HG02970 (cell line): ENCODE results near the gene NLRC5.
"Not testable (repeated sequence)": the region's sequence is repeated elsewhere in the genome, so short reads cannot be mapped to it uniquely, and the experiment has no call there.

Experiments used
- ATAC-seq: cut with Tn5 transposase; IDR thresholded peaks from one replicate; pipeline ENCODE4 v1.9.1; 2021; ENCODE audit warnings: mild to moderate bottlenecking, moderate library complexity, moderate number of reproducible peaks; ENCODE audit not compliant: unreplicated experiment, low FRiP score

Gene NLRC5

DNA sequence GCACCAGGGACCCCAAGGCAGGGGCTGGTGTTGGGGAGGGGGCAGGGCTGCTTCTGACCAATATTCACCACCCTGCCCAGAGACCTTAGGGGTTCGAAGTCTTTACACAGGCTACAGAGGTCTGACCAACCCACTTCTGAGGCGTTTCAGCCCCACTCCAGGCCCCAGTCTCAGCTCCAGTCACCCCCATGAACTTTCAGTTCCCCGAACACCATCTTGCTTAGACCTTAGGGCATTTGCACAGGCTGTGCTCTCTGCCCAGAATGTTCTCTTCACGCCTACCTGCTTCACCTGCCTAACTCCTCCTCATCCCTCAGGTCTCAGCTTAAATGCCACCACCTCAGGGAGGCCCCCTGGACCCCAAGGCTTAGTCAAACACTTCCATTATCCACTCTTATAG lies 77.3 kb downstream of the NLRC5 start:
- no peak for ATAC-seq

DNA sequence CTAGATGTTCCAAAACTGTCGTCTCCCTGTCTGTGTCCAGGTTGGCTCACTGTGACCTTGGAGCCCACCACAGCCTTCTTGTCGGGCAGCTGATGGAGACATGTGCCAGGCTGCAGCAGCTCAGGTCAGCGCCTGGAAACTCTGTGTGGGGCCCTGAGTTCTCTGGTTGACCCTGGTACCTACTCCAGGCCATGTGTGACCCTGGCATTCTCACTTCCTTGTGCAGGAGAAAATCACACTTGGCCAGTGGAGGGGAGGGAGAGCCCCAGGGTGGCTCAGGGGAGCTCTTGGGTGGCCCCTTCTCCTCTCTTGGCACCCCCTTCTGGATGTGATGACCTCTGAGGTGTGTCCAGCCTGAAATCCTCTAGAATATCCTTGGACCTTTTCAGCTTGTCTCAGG lies 78.0 kb downstream of the NLRC5 start:
- ATAC-seq, result no peak

DNA sequence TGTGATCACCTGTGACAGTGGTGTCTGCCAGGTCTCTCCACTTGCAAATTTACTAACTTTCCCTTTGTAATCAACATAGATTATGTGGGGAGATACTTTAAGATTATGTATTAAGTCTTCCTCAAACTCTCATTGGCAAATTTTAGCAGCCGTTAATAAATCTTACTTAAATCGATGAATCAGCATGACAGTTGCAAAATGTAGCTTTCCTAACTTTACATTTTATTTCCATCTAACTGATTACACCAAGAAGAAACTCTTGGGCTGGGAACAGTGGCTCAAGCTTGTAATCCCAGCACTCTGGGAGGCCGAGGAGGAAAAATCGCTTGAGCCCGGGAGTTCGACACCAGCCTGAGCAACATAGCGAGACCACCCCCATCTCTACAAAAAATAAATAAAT lies 79.7 kb downstream of the NLRC5 start:
- ATAC-seq, result no peak

DNA sequence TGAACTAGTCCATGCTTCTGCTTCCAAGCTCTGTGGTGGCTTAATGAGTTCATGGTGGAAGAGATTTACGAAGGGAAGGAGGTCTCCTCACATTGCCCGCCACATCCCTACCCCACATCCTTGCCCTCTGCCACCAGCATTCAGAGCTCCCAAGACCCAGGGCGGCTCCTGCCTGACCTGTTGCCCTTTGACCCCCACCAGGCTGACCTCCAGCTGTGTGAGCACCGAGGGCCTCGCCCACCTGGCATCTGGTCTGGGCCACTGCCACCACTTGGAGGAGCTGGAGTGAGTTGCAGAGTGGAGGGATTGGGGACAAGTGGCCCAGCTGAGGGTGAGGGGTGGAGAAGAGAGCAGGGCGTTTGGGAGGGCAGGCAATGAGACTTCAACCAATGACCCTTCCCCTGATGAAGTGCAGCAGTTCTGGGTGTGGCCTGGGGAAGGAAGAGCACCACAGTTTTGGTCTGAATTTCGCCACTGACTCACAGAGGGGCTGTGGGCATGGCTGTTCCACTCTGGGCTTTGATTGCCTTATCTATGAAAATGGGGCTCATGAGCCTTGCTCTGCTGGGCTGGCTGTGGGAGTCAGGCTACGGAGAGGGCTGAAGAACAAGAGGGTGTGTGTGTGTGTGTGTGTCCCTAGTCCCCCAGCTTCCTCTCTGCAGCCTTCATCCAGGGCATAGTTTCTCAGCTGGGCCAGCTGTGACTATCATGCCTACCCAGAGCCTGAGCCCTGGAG lies 80.4 kb downstream of the NLRC5 start:
- ATAC-seq, result no peak

DNA sequence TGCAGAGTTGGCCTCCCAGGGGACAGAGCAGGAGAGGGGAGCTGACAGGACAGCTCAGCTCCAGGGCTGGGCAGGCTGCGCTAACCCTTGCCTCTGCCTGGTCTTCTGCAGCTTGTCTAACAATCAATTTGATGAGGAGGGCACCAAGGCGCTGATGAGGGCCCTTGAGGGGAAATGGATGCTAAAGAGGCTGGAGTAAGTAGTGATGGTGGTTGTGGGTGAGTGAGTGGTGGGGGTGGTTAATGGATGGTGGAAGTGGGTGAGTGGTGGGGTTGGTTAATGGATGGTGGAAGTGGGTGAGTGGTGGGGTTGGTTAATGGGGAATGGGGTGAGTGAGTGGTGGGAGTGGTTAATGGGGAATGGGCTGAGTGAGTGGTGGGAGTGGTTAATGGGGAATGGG lies 81.1 kb downstream of the NLRC5 start:
- ATAC-seq, result no peak

DNA sequence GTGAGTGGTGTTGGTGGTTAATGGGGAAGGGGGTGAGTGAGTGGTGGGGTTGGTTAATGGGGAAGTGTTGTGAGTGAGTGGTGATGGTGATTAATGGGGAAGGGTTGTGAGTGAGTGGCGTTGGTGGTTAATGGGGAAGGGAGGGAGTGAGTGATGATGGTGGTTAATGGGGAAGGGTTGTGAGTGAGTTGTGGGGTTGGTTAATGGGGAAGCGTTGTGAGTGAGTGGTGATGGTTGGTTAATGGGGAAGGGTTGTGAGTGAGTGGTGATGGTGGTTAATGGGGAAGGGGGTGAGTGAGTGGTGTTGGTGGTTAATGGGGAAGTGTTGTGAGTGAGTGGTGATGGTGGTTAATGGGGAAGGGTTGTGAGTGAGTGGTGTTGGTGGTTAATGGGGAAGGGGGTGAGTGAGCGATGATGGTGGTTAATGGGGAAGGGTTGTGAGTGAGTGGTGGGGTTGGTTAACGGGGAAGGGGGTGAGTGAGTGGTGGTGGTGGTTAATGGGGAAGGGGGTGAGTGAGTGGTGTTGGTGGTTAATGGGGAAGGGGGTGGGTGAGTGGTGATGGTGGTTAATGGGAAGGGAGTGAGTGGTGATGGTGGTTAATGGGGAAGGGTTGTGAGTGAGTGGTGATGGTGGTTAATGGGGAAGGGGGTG lies 81.8 kb downstream of the NLRC5 start:
- ATAC-seq, result not testable (repeated sequence)

DNA sequence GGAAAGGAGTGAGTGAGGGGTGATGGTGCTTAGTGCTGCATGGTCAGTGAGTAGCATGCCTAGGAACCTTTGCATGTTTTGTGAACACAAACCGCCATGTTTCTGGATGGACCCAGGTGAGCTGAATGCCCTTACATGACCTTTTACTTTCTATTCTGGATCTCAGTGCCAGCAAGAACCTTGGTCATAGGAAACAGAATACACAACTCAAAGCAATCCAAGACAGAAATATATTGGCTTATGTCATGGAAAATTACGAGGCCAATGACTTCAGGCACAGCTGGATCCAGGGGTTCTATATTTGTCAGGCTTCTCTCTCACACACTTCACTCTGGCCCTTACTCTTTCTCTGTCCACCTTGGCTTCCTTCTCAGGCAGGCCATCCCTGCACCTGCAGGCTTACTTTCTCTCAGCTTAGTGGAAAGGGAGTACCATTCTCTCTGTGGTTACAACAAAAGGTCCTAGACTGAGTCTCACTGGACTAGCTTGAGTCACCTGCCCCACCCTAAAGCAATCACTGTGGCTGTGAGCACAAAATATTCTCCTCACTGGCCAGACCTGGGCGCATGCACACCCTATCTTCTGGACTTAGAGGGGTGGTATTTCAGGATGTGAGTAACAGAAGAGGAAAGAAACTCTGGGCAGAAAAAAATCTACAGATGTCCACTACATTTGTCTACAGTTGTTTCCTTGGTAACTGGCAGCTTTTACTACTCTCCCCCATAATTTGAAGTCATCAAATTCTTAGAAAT lies 82.7 kb downstream of the NLRC5 start:
- ATAC-seq, result no peak

DNA sequence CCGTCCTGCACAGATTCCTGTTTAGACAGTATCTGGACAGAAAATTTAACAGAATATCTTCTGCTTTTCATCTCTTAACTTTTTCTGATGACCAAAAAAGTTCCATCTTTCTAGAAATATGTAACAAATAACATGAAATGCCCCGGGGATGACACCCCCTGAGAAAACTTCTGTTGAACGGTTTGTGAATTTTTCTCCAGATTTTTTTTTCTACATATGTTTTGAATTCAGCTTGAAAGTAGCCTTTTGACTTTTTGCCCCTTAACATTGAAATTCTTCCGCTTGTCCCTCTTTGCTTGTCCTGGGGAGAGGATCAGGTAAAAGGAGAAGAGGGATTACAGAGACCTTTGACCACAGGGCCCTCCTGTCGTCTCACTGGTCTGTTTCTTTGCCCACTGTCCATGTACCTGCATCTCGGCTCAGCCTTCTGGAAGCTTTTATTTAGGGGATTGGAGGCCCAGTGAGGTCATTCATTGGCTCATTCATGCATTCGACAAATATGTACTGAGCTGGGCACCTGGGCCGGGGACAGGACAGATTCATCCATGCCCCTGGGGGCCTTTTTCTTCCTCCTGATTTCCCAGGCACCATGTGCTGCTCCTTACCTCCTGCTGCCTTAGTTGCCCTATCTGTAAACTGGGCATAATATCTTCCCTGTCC lies 83.4 kb downstream of the NLRC5 start:
- no peak for ATAC-seq

DNA sequence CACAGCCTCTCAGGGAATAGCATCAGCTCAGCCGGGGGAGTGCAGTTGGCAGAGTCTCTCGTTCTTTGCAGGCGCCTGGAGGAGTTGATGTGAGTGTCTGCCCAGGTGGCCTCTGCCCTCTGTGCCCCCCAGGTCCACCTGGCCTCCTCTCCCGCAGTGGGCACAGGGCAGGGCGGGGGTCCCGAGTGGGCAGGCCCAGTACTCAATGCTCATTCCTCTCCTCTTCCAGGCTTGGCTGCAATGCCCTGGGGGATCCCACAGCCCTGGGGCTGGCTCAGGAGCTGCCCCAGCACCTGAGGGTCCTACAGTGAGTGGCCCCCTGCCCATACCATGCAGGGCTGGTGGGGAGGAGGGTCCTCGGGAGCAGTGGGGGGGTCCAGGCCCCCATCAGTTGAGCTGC lies 88.4 kb downstream of the NLRC5 start:
- no peak for ATAC-seq

DNA sequence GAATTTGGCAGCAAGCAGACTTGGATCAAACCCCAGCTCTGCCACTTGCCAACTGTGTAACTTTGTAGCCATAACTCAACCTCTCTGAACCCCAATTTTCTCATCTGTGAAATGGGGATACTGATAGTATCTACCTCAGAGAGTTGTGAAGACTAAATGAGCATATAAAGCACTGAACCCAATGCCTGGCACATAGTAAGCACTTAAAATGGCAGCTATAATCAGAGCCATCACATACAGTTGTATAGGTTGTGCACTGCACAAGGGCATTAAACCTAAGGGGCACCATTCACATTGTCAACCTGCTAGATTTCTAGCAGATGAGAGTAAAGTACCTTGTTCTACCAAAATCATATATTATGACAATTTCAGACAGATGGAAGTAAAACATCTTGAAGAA lies 92.4 kb downstream of the NLRC5 start:
- no peak for ATAC-seq

DNA sequence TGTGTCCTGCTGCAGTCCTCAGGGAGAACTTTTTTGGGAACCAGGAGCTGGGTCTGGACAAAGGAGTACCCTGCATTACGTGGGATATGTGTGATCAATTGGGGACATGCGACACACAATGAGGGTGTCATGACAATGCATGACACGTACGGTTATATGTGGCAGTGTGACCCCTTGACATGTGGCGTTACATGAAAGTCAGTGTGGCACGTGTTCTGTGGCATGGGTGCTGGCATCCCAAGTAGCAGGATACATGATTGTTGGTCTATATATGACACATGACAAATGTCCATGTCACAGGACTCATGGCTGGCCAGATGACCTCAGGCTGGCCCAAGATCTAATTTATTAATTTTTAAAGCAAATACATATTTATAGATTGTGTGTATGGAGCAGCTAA lies 93.3 kb downstream of the NLRC5 start:
- ATAC-seq, result no peak

DNA sequence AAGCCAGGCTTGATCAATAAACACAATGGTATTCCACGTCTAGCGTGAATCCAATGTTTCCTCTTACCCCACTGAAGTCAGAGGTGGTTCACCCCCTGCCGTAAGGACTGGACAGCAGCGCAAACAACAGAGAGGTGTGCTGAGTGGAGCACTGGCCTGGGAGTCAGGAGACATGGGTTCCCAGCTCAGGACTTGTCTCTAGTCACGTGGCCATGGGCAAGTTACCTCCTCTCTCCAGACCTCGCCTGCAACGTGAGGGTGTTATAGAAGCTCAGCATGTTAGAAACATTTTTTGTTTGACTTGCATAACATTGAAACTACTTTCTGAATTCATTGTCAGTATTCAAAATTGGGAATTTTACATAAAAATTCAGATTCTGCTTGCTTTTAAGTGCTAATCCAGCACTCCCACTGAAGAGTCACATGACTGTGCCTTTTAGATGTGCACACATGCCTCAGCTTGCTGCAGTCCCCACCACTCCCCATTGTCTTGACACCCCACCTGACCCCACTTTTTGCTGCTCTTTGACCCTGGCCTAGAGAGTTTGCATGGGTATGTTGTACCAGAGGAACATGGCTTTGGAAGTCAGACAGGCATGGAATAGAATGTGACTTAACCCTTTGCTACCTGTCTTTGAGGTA lies 94.2 kb downstream of the NLRC5 start:
- ATAC-seq, result no peak

DNA sequence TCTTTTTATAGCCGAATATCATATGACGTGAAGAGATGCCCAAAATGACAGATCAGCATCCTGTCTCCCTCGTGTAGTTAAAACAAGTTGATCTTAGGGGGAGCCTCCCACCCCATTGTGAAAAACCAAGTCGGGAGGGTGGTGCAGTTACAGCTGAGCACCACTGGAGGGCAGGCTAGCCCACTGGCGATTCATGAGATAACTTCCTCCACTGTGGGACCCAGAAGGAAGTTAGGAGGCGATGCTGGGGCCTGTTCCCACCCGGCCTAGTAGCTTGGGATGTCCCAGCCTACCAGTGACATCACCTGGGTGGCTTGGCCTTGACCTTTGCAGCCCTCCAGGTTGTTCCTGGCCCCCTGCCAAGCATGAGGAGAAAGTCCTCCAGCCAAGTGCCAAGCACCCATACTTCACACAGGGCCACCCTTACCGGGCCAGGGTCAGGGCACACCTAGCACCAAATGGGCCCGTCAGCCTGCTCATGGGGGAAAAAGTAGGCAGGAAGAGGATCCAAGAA lies 95.0 kb downstream of the NLRC5 start:
- ATAC-seq, result no peak

DNA sequence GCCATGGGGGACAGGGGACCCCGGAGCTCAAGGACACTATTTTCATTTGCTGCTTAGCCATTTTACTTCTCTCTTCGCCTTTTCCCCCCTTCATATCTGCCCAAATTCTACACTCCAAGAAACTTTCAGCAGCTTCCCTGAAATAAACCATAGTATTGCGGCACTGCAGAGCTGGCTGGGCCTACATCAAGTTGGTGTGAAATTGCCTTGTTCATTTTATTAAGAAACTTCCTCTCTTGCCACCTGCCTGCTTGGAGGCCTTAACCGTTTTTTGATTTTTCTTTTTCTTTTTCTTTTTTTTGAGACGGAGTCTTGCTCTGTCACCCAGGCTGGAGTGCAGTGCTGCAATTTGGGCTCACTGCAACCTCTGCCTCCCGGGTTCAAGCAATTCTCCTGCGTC lies 95.6 kb downstream of the NLRC5 start:
- ATAC-seq, result no peak

DNA sequence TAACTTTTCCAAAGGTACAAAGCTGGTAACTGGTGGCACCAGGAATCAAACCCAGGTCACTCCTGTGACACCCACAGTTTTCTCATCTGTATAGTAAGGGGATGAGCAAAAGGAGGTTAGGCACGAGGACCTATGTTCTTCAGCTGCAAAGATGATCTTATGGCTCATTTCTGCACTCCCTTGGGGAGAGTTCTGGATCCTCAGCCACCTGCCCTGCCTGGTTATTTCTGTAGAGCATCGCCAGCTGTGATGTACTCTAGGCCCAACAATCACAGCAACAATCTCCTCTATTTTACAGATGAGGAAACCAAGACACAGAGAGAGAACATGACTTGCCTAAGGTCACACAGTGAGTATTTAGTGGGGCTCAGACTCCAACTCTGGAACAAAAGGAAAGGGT lies 97.6 kb downstream of the NLRC5 start:
- no peak for ATAC-seq

DNA sequence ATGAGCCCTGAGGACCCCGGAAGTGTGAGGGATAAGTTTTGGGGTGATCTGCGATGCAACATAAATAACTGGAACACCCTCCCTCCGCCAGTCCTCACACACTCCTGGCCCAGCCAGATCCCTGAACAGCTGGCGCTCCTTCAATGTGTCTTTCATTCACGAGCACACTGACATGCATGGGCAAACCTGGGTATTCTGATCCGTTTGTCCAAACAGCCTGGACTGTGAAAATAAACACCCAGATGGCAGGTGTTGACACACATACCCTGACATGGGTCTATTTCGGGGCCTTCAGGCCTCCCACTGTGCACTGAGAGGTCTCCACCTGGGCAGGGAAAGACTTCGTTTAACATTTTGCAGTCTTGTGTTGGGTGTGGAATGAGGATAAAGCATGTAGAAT lies 100.0 kb downstream of the NLRC5 start:
- ATAC-seq, result no peak

DNA sequence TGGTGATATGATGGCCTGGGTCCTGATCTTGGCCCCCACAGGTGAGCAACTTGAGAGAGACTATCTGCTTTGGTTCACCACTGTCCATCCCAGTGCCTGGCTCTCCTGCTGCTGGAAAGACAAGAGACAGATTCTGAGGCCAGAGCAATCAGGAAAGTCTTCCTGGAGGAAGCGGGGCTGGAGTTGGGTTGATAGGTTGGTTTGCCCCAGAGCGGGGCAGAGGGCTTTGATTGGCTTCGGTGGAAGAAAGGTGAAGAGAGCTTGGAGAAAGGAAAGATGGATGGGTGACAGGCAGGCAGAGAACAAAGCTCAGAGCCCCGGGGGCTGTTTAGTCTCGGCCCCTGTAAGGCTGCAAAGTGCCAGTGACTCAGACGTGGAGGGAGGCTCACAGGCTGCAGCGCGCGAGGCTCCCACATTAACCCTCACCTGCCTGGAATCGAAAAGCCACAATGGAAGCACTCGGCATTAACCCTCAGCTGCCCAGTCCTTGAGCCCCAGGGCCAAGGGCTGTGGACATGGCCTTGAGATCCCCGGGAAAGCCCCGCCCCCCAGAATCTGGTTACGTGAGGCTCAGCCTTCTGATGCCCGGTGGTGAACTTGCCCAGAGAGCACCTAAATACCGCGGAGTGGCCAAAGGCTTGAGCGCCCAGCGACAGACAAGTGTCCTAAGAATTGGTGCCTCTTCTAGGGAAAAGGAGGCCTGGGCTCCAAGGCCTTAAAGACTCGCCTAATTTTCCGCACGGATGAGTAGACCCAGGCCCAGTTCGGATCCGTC lies 102.0 kb downstream of the NLRC5 start:
- no peak for ATAC-seq

DNA sequence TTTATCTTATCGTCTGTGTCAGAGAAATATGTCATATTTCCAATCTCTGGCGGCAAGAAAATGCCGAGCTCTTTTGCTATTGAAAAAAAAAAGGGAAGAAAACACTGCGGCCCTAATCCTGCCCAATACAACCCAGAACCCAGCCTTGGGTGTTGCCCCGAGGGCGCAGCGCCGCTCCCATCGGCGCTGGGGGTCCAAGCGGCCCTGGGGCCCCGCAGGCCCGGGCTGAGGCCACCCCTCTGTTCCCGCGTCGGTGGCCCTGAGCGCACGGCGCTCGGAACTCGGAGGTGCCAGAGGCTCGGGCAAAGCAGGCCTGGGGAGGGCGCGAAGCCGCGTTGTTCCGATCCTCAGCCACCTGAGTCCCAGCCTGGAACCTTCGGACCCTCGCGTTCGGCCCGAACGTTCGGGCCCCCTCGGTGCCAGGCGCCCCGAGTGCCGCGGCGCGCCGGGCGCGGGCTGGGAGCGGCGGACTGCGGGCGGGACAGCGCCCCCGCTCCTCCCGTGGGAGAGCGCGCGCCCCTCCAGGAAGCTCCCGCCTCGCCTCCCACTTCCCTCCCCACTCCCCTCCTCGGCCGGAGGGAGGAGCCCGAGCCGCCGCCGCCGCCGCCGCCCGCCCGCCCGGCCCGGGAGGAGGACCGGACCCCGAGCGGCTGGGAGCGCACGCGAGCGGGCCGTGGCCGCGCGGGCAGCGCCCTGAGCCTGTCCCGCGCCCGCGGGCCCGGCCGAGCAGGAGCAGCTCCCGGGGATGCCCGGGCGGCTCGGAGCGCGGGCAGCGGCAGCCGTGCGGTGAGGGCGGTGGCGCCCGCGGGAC lies 102.8 kb downstream of the NLRC5 start, which contains the start of gene CPNE2:
Gene CPNE2 (plus strand): TSS at position 609 of the 811 bp plus-strand sequence. CDS start 18,160 bp downstream, outside the sequence.
- ATAC-seq, result no peak
